ENCODE results near the gene NPAS1.

The NPAS1 gene

GRCh38 chr19:46992699-46993535 is 26.7 kb upstream of the NPAS1 start:
- TF ChIP-seq, protein P1, sequence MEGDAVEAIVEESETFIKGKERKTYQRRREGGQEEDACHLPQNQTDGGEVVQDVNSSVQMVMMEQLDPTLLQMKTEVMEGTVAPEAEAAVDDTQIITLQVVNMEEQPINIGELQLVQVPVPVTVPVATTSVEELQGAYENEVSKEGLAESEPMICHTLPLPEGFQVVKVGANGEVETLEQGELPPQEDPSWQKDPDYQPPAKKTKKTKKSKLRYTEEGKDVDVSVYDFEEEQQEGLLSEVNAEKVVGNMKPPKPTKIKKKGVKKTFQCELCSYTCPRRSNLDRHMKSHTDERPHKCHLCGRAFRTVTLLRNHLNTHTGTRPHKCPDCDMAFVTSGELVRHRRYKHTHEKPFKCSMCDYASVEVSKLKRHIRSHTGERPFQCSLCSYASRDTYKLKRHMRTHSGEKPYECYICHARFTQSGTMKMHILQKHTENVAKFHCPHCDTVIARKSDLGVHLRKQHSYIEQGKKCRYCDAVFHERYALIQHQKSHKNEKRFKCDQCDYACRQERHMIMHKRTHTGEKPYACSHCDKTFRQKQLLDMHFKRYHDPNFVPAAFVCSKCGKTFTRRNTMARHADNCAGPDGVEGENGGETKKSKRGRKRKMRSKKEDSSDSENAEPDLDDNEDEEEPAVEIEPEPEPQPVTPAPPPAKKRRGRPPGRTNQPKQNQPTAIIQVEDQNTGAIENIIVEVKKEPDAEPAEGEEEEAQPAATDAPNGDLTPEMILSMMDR (IDR thresholded peaks at IDR 0.05; ENCODE audit: borderline replicate concordance, control extremely low read depth, extremely low read depth, insufficient read depth, missing control alignments) = no peak
- in situ Hi-C loops (cut with MboI; ENCODE audit: low sequenced_read_pairs, unreplicated experiment) = loop anchor here (10.0 to 25.0 kb wide), 2 partner anchors 138 to 231 kb away; partner anchors contain the start of gene AP2S1
- DNase-seq (ENCODE audit: low spot score) = no peak

GRCh38 chr19:46993622-46994021 is 26.0 kb upstream of the NPAS1 start:
- no peak for DNase-seq (ENCODE audit: low spot score)
- in situ Hi-C loops (cut with MboI; ENCODE audit: low sequenced_read_pairs, unreplicated experiment) = loop anchor here (10.0 to 25.0 kb wide), 2 partner anchors 139 to 231 kb away; partner anchors contain the start of gene AP2S1
- TF ChIP-seq, protein P1 (IDR thresholded peaks at IDR 0.05; ENCODE audit: borderline replicate concordance, control extremely low read depth, extremely low read depth, insufficient read depth, missing control alignments) = no peak

GRCh38 chr19:46994141-46994686 is 25.4 kb upstream of the NPAS1 start:
- TF ChIP-seq, protein P1 (IDR thresholded peaks at IDR 0.05; ENCODE audit: borderline replicate concordance, control extremely low read depth, extremely low read depth, insufficient read depth, missing control alignments) = no peak
- in situ Hi-C loops (cut with MboI; ENCODE audit: low sequenced_read_pairs, unreplicated experiment) = loop anchor here (10.0 to 25.0 kb wide), 2 partner anchors 139 to 232 kb away; partner anchors contain the start of gene AP2S1
- DNase-seq (ENCODE audit: low spot score) = no peak

- TF ChIP-seq, protein P1 (IDR thresholded peaks at IDR 0.05; ENCODE audit: borderline replicate concordance, control extremely low read depth, extremely low read depth, insufficient read depth, missing control alignments) = no peak
- DNase-seq (ENCODE audit: low spot score) = no peak
- in situ Hi-C loops (cut with MboI; ENCODE audit: low sequenced_read_pairs, unreplicated experiment) = loop anchor here (10.0 to 25.0 kb wide), 2 partner anchors 141 to 233 kb away; partner anchors contain the start of gene AP2S1
Measured at GRCh38 chr19:46995492-46995891, 24.1 kb upstream of the NPAS1 start.

DNA sequence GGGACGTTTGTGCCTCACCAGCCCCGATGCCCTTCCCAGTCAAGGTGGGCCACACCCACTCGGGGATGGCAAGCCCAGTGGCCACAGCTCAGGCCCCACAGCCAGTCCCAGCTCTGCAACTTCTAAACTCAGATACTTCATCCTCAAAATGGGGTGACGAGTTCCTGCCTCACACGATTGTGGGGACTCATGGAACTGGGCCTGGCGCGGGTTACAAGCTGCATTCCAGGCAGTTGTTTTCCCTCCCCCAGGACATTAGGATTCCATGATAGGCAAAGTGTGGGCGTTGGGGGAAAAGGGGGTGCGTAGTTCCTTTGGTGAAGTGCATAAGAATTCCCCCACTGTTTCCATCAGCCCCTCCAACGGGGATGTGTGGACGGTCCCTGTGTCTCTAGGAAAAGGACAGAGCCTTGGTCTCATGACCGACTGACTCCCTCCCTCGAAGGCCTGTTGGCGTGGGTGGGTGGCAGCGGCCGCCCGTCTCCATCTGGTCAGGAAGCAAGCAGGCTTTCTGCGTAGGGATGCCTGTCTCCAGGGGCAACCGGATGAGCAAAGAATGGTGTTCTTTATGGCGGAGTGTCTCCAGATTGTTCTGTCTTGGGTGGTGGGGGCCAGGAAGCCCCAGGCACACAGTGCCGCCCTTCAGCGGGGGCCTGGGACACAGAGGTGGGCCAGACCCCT is 21.1 kb upstream of the NPAS1 start:
- in situ Hi-C loops (cut with MboI; ENCODE audit: low sequenced_read_pairs, unreplicated experiment) = loop anchor here (10.0 to 25.0 kb wide), 2 partner anchors 144 to 236 kb away; partner anchors contain the start of gene AP2S1

More for the DNA sequence above, 21.1 kb upstream of the NPAS1 start:
- DNase-seq (ENCODE audit: low spot score) = no peak
- TF ChIP-seq, protein P1 (IDR thresholded peaks at IDR 0.05; ENCODE audit: borderline replicate concordance, control extremely low read depth, extremely low read depth, insufficient read depth, missing control alignments) = no peak

Measured in GM13976 (cell line).